ENCODE measurements around the gene WDR93.

GRCh38 chr15:89652131-89652530, 38.5 kb upstream of the WDR93 start:
- no peak for TF ChIP-seq EP300 (IDR thresholded peaks at IDR 0.05; ENCODE audit: borderline replicate concordance)
- TF ChIP-seq YY1 (IDR thresholded peaks at IDR 0.05; ENCODE audit: low read depth), result no peak
- no peak for TF ChIP-seq CEBPB (IDR thresholded peaks at IDR 0.05)
- TF ChIP-seq RAD21 (IDR thresholded peaks at IDR 0.05; ENCODE audit: low read depth), result no peak
- TF ChIP-seq, protein P1, sequence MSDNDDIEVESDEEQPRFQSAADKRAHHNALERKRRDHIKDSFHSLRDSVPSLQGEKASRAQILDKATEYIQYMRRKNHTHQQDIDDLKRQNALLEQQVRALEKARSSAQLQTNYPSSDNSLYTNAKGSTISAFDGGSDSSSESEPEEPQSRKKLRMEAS (IDR thresholded peaks at IDR 0.05), result no peak
- TF ChIP-seq CREB1 (IDR thresholded peaks at IDR 0.05; ENCODE audit: low read depth), result no peak
- TF ChIP-seq TCF12 (IDR thresholded peaks at IDR 0.05; ENCODE audit: low read depth), result no peak
- no peak for TF ChIP-seq TAF1 (IDR thresholded peaks at IDR 0.05; ENCODE audit: low read depth)
- TF ChIP-seq, protein P2, sequence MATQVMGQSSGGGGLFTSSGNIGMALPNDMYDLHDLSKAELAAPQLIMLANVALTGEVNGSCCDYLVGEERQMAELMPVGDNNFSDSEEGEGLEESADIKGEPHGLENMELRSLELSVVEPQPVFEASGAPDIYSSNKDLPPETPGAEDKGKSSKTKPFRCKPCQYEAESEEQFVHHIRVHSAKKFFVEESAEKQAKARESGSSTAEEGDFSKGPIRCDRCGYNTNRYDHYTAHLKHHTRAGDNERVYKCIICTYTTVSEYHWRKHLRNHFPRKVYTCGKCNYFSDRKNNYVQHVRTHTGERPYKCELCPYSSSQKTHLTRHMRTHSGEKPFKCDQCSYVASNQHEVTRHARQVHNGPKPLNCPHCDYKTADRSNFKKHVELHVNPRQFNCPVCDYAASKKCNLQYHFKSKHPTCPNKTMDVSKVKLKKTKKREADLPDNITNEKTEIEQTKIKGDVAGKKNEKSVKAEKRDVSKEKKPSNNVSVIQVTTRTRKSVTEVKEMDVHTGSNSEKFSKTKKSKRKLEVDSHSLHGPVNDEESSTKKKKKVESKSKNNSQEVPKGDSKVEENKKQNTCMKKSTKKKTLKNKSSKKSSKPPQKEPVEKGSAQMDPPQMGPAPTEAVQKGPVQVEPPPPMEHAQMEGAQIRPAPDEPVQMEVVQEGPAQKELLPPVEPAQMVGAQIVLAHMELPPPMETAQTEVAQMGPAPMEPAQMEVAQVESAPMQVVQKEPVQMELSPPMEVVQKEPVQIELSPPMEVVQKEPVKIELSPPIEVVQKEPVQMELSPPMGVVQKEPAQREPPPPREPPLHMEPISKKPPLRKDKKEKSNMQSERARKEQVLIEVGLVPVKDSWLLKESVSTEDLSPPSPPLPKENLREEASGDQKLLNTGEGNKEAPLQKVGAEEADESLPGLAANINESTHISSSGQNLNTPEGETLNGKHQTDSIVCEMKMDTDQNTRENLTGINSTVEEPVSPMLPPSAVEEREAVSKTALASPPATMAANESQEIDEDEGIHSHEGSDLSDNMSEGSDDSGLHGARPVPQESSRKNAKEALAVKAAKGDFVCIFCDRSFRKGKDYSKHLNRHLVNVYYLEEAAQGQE (IDR thresholded peaks at IDR 0.05; ENCODE audit: low read depth), result no peak
- no peak for TF ChIP-seq TEAD4 (IDR thresholded peaks at IDR 0.05)
- TF ChIP-seq FOXM1 (IDR thresholded peaks at IDR 0.05; ENCODE audit: borderline replicate concordance, low read depth), result no peak
- TF ChIP-seq EGR1 (IDR thresholded peaks at IDR 0.05), result no peak
